DND-41 (cell line): ENCODE data around the gene FFAR4.

Source experiments
- ATAC-seq: fragments of 200-7000 bp; cut with Tn5 transposase; 3 replicates; pipeline ENCODE4 v1.9.1; 2021; ENCODE audit warnings: low read depth; ENCODE audit not compliant: insufficient read depth
- DNase-seq: peaks from one replicate; pipeline ENCODE4 v3.0.0-alpha.2; 2020
- H2AFZ ChIP-seq: 2 replicates; pipeline ENCODE4 v1.6.0; 2012; ENCODE audit warnings: low read depth, low read length
- H3K27ac ChIP-seq: 2 replicates; pipeline ENCODE4 v1.5.1; 2012; ENCODE audit warnings: low read length, inconsistent platforms
- H3K27me3 ChIP-seq: fragments of 200-600 bp; sonication (generic); 2 replicates; pipeline ENCODE4 v1.6.0; 2012; ENCODE audit warnings: low read length, mild to moderate bottlenecking, inconsistent platforms; ENCODE audit not compliant: insufficient read depth, poor library complexity
- H3K36me3 ChIP-seq: 2 replicates; pipeline ENCODE4 v1.5.1; 2012; ENCODE audit warnings: low read length, inconsistent platforms; ENCODE audit not compliant: insufficient read depth
- H3K4me1 ChIP-seq: 2 replicates; pipeline ENCODE4 v1.5.1; 2012; ENCODE audit warnings: mild to moderate bottlenecking, low read length; ENCODE audit not compliant: insufficient read depth
- H3K4me2 ChIP-seq: 2 replicates; pipeline ENCODE4 v1.6.0; 2012; ENCODE audit warnings: mild to moderate bottlenecking, moderate library complexity, low read length, inconsistent platforms; ENCODE audit not compliant: insufficient read depth
- H3K4me3 ChIP-seq, 2 experiments: fragments of 200-600 bp in 1 of 2; shearing (Covaris generic) in 1 of 2; 2 replicates each; pipeline ENCODE4 v1.5.1; 2012 to 2016; ENCODE audit warnings: inconsistent platforms in 2 of 2, low read length in 2 of 2, mild to moderate bottlenecking in 2 of 2, low read depth in 1 of 2, moderate library complexity in 1 of 2
- H3K79me2 ChIP-seq: 2 replicates; pipeline ENCODE4 v1.6.0; 2012; ENCODE audit warnings: low read length, inconsistent platforms; ENCODE audit not compliant: insufficient read depth
- H3K9ac ChIP-seq: 2 replicates; pipeline ENCODE4 v1.6.0; 2012; ENCODE audit warnings: low read depth, mild to moderate bottlenecking, inconsistent platforms, low read length, moderate library complexity
- H3K9me3 ChIP-seq: 2 replicates; pipeline ENCODE4 v1.5.1; 2012; ENCODE audit warnings: low read length, moderate library complexity, mild to moderate bottlenecking, inconsistent platforms; ENCODE audit not compliant: insufficient read depth, severe bottlenecking
- H4K20me1 ChIP-seq: 2 replicates; pipeline ENCODE4 v1.6.0; 2012; ENCODE audit warnings: low read length; ENCODE audit not compliant: insufficient read depth
- EZH2 ChIP-seq: IDR thresholded peaks from 3 replicates; pipeline ENCODE4 v1.6.1; 2012; ENCODE audit warnings: borderline replicate concordance, low read depth, mild to moderate bottlenecking, moderate library complexity, low read length, inconsistent platforms; ENCODE audit not compliant: severe bottlenecking
- TF ChIP-seq, protein P1 (sequence below): IDR thresholded peaks from 2 replicates; pipeline ENCODE4 v1.5.1; 2012; ENCODE audit warnings: borderline replicate concordance, low read length, moderate library complexity, mild to moderate bottlenecking; ENCODE audit not compliant: poor library complexity, severe bottlenecking; ENCODE audit errors: extremely low read depth

The FFAR4 gene

DNA sequence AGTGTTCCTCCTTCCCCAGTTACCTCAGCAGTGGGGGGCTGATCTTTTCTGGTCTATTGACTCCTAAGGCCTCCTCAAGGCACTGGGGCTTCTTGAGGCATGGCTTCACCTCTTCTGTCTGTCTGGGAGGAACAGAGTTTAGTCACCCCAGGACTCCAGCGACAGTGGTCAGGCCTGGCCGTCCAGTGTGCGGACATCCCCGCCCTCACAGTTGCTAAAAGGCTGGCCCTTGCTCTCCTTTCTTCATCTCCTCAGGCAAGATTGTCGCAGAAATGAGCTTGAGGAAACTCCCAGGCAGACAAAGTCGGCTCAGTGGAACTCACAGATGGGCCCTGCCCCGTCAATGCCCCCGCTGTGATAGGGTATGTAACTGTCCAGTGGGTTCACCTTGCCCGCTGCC is 7.0 kb upstream of the FFAR4 start:
- H3K4me3 ChIP-seq, result no peak overlapping the region
- ATAC-seq, result no peak
- H3K9ac ChIP-seq, result no peak overlapping the region
- no peaks in the 10 kb centered on the region for H3K27me3 ChIP-seq
- H3K27ac ChIP-seq, result no peak overlapping the region
- H3K9me3 ChIP-seq, result no peaks in the 10 kb centered on the region
- no peaks in the 10 kb centered on the region for H3K79me2 ChIP-seq
- no peak overlapping the region for H2AFZ ChIP-seq
- TF ChIP-seq EZH2, result no peak
- TF ChIP-seq, protein P1, sequence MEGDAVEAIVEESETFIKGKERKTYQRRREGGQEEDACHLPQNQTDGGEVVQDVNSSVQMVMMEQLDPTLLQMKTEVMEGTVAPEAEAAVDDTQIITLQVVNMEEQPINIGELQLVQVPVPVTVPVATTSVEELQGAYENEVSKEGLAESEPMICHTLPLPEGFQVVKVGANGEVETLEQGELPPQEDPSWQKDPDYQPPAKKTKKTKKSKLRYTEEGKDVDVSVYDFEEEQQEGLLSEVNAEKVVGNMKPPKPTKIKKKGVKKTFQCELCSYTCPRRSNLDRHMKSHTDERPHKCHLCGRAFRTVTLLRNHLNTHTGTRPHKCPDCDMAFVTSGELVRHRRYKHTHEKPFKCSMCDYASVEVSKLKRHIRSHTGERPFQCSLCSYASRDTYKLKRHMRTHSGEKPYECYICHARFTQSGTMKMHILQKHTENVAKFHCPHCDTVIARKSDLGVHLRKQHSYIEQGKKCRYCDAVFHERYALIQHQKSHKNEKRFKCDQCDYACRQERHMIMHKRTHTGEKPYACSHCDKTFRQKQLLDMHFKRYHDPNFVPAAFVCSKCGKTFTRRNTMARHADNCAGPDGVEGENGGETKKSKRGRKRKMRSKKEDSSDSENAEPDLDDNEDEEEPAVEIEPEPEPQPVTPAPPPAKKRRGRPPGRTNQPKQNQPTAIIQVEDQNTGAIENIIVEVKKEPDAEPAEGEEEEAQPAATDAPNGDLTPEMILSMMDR, result no peak
- H3K36me3 ChIP-seq, result no peaks in the 10 kb centered on the region
- no peaks in the 10 kb centered on the region for H3K4me1 ChIP-seq
- no peaks in the 10 kb centered on the region for H4K20me1 ChIP-seq
- no peak overlapping the region for H3K4me2 ChIP-seq
- DNase-seq, result no peak

DNA sequence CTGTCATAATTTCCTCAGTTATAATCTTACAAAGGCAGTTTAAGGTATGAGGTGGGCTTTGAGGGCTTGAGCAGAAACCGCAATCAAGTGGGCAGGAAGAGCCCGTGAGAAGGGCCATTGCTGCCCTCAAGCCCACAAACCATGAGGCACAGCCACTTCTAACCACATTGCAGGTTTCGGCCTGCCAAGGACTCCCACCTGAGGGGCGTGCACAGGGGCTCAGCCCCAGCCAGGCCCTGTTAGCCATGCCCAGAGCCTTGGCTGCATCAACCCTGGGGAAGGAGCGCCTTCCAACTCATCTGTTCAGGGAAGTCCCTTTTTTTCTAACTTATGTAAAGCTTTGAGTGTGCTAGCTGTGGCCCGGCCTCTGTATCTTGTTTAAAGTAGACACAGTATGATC is 5.9 kb upstream of the FFAR4 start:
- Histone ChIP-seq H3K4me2 (no peak overlapping the region), H3K27ac (no peak overlapping the region), H3K4me1 (no peaks in the 10 kb centered on the region), H3K79me2 (no peaks in the 10 kb centered on the region), H3K4me3 (no peak overlapping the region), H3K9ac (no peak overlapping the region), H2AFZ (no peak overlapping the region), H3K9me3 (no peaks in the 10 kb centered on the region), H4K20me1 (no peaks in the 10 kb centered on the region), H3K27me3 (no peaks in the 10 kb centered on the region), H3K36me3 (no peaks in the 10 kb centered on the region)
- TF ChIP-seq EZH2, result no peak
- TF ChIP-seq, protein P1, result no peak
- no peak for ATAC-seq
- no peak for DNase-seq

DNA sequence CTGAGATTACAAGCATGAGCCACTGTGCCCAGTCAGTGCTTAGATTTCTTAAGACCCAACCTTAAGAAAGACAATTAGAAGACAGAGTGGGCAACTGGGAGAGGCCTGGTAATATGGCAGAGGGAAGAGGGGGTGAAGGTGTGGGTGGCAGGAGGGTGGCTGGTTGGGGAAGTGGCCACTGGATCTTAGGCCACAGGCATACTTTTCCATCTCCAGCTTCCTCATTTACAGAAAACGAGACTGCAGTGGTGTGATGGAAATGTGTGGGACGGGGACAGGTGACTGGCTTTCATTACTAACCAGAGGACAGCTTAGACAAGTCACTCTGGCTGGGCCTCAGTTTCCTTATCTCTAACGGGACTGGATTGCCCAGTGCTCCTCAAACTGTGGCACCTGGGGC is 1.0 kb upstream of the FFAR4 start:
- ATAC-seq (no peak), DNase-seq (no peak)
- H3K27me3 ChIP-seq, result no peaks in the 10 kb centered on the region
- no peaks in the 10 kb centered on the region for H3K36me3 ChIP-seq
- H3K27ac ChIP-seq, result no peak overlapping the region
- no peak for TF ChIP-seq EZH2
- TF ChIP-seq, protein P1, result no peak
- no peak overlapping the region for H3K9ac ChIP-seq
- no peak overlapping the region for H3K4me2 ChIP-seq
- H2AFZ ChIP-seq, result no peak overlapping the region
- H3K4me3 ChIP-seq, result no peak overlapping the region
- no peaks in the 10 kb centered on the region for H3K4me1 ChIP-seq
- H4K20me1 ChIP-seq, result no peaks in the 10 kb centered on the region
- H3K79me2 ChIP-seq, result no peaks in the 10 kb centered on the region
- H3K9me3 ChIP-seq, result no peaks in the 10 kb centered on the region
